ENCODE data around the gene PDE4B. TPM values are rescaled to one million over a fixed set of nuclear protein-coding genes. Genes with fewer than 3 reads are reported as not detected.

Gene PDE4B
- total and polyA plus RNA-seq, 9 of the 15 experiments (the other 6 are each of a cell fraction or from before 2014, with no cell fraction given), result 0.09 TPM; not detected in 8

DNA sequence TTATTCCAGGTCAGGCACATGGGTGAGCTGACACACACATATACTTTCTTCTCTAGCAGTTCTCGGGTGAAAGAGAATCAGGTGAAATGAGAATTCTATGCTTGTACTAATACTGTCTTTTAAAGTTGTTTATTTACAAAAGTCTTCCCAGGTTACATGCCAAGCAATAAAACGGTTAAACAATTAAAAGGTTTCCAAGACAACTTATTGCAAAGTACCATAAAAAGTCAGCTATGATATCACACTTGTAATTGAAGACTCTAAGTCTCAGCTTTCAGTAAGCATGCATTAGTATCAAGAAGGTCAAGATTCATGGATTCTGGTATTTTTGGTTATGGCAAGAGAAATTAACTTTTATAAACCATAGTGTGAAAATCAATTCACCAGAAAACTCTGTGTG is 171.4 kb downstream of the PDE4B start (continued):
- no peak for TF ChIP-seq CLOCK (CRISPR knock-in tag; IDR thresholded peaks at IDR 0.05; ENCODE audit: borderline replicate concordance)
- TF ChIP-seq, protein P1, sequence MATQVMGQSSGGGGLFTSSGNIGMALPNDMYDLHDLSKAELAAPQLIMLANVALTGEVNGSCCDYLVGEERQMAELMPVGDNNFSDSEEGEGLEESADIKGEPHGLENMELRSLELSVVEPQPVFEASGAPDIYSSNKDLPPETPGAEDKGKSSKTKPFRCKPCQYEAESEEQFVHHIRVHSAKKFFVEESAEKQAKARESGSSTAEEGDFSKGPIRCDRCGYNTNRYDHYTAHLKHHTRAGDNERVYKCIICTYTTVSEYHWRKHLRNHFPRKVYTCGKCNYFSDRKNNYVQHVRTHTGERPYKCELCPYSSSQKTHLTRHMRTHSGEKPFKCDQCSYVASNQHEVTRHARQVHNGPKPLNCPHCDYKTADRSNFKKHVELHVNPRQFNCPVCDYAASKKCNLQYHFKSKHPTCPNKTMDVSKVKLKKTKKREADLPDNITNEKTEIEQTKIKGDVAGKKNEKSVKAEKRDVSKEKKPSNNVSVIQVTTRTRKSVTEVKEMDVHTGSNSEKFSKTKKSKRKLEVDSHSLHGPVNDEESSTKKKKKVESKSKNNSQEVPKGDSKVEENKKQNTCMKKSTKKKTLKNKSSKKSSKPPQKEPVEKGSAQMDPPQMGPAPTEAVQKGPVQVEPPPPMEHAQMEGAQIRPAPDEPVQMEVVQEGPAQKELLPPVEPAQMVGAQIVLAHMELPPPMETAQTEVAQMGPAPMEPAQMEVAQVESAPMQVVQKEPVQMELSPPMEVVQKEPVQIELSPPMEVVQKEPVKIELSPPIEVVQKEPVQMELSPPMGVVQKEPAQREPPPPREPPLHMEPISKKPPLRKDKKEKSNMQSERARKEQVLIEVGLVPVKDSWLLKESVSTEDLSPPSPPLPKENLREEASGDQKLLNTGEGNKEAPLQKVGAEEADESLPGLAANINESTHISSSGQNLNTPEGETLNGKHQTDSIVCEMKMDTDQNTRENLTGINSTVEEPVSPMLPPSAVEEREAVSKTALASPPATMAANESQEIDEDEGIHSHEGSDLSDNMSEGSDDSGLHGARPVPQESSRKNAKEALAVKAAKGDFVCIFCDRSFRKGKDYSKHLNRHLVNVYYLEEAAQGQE (IDR thresholded peaks at IDR 0.05; ENCODE audit: borderline replicate concordance), result no peak
- TF ChIP-seq, protein P1 (CRISPR knock-in tag; IDR thresholded peaks at IDR 0.05; ENCODE audit: low read depth), result no peak
- no peak for TF ChIP-seq POLR2B (IDR thresholded peaks at IDR 0.05; ENCODE audit: low read depth, partially characterized antibody)
- no peak for TF ChIP-seq NEUROD1 (IDR thresholded peaks at IDR 0.05; ENCODE audit: borderline replicate concordance, low read depth, low read length, partially characterized antibody)
